Measurements from ENCODE around the gene HOXA10. TPM values are rescaled to one million over a fixed set of nuclear protein-coding genes. Genes with fewer than 3 reads are reported as not detected.

The HOXA10 gene
- total and polyA plus RNA-seq, 11 donors, result 0.06 to 0.36 (median 0.18) TPM; not detected in 8

GRCh38 chr7:27141137-27141922, 32.8 kb downstream of the HOXA10 start:
- no peak for ATAC-seq
- Histone ChIP-seq H3K4me3 (peak overlapping the region in 1 of 12 donors; percentile 58), H3K27me3 (peaks cover 60 to 100% (median 97%) of the 10 kb centered on the region in 9 donors), H3K36me3 (no peaks in the 10 kb centered on the region), H3K27ac (no peak overlapping the region), H3K4me1 (peaks cover 0 to 40% (median 8%) of the 10 kb centered on the region in 12 donors), H3K9me3 (no peaks in the 10 kb centered on the region)
- TF ChIP-seq CTCF (IDR thresholded peaks at IDR 0.05) (no peak), POLR2A (IDR thresholded peaks at IDR 0.05) (no peak)
- DNase-seq, result no peak
- intact Hi-C loops (cut with DNase I), result loop anchor here in 3 of 10 donors (5.0 kb wide), 3 partner anchors 284 to 459 kb away; no protein-coding TSS in a partner anchor
- 33 to 48% (median 41%) methylated on average over 18 of the region's 18 CpGs for WGBS, 4 donors

GRCh38 chr7:27140126-27140857, 33.8 kb downstream of the HOXA10 start:
- TF ChIP-seq POLR2A (IDR thresholded peaks at IDR 0.05), result no peak
- no peak for TF ChIP-seq CTCF (IDR thresholded peaks at IDR 0.05)
- intact Hi-C loops (cut with DNase I), result loop anchor here in 3 of 10 donors (5.0 kb wide), 3 partner anchors 283 to 458 kb away; no protein-coding TSS in a partner anchor
- Histone ChIP-seq H3K4me1 (peaks cover 0 to 38% (median 8%) of the 10 kb centered on the region in 12 donors), H3K4me3 (no peak overlapping the region), H3K36me3 (no peaks in the 10 kb centered on the region), H3K9me3 (no peaks in the 10 kb centered on the region), H3K27me3 (peaks cover 53 to 100% (median 97%) of the 10 kb centered on the region in 9 donors), H3K27ac (peak overlapping the region in 1 of 12 donors; percentile 60)
- 31 to 52% (median 40%) methylated on average over 15 of the region's 15 CpGs for WGBS, 4 donors
- DNase-seq (no peak), ATAC-seq (no peak)

- DNase-seq (peak in 1 of 5 donors; percentile 59), ATAC-seq (no peak)
- Histone ChIP-seq H3K27me3 (peaks cover 51 to 100% (median 95%) of the 10 kb centered on the region in 9 donors), H3K4me1 (peaks cover 0 to 30% (median 6%) of the 10 kb centered on the region in 12 donors), H3K27ac (peak overlapping the region in 1 of 12 donors; percentile 60), H3K4me3 (no peak overlapping the region), H3K9me3 (no peaks in the 10 kb centered on the region), H3K36me3 (no peaks in the 10 kb centered on the region)
- intact Hi-C loops (cut with DNase I), result loop anchor here in 3 of 10 donors (5.0 kb wide), 3 partner anchors 282 to 457 kb away; no protein-coding TSS in a partner anchor
- TF ChIP-seq POLR2A (IDR thresholded peaks at IDR 0.05) (no peak), CTCF (IDR thresholded peaks at IDR 0.05) (no peak)
- WGBS, 4 donors, result 19 to 49% (median 24%) methylated on average over 37 to 53 of the region's 53 CpGs
Measured at GRCh38 chr7:27139334-27140125, 34.6 kb downstream of the HOXA10 start.

Measured in heart left ventricle (tissue), 16 donors.